ENCODE data around the gene FAM120AOS. TPM values are rescaled to one million over a fixed set of nuclear protein-coding genes. Genes with fewer than 3 reads are reported as not detected.

Gene FAM120AOS
- polyA plus RNA-seq, 1 of the 3 experiments (the other 2 are of a cell fraction) = 30.1 TPM

GRCh38 chr9:93461821-93462220 is 8.4 kb upstream of the FAM120AOS start (continued):
- TF ChIP-seq REST (IDR thresholded peaks at IDR 0.05; ENCODE audit: low read depth, low read length) = no peak
- TF ChIP-seq GABPA (IDR thresholded peaks at IDR 0.05; ENCODE audit: low read depth) = no peak
- TF ChIP-seq MAX (IDR thresholded peaks at IDR 0.05; ENCODE audit: low read depth) = no peak

- H3K9ac ChIP-seq = no peak overlapping the region
- 96% methylated on average over 1 of the region's 1 CpG for WGBS (ENCODE audit: low lambda C conversion rate)
- no peak overlapping the region for H3K4me3 ChIP-seq (ENCODE audit: low read depth in 2 of 2, low read length in 1 of 2)
- H3K9me2 ChIP-seq = no peaks in the 10 kb centered on the region
- H3K27ac ChIP-seq (ENCODE audit: low read depth in 2 of 2, low read length in 1 of 2) = no peak overlapping the region
- H3K4me2 ChIP-seq = no peak overlapping the region
- peaks cover 73% of the 10 kb centered on the region for H4K20me1 ChIP-seq (ENCODE audit: insufficient read depth)
- H3K4me1 ChIP-seq (ENCODE audit: control insufficient read depth in 1 of 2, insufficient read depth in 2 of 2, low read depth in 1 of 2, low read length in 1 of 2) = peaks cover 16 to 19% of the 10 kb centered on the region in 2 experiments; a peak in 3 of 4 replicates
- DNase-seq = no peak
- no peaks in the 10 kb centered on the region for H3K27me3 ChIP-seq (ENCODE audit: insufficient read depth)
- H3K79me2 ChIP-seq (ENCODE audit: insufficient read depth) = peaks cover 100% of the 10 kb centered on the region
- ChIA-PET CTCF (no interaction called here), POLR2A (no interaction called here)
- H2AFZ ChIP-seq (ENCODE audit: low read depth) = no peak overlapping the region
- no peaks in the 10 kb centered on the region for H3F3A ChIP-seq (replicated peaks; ENCODE audit: insufficient read depth)
- TF ChIP-seq FOXM1 (IDR thresholded peaks at IDR 0.05; ENCODE audit: low read depth) = no peak
- no peaks in the 10 kb centered on the region for H3K9me3 ChIP-seq
- peaks cover 0 to 3% of the 10 kb centered on the region in 2 experiments for H3K36me3 ChIP-seq (replicated peaks in 1 of 2; ENCODE audit: control insufficient read depth in 1 of 2, insufficient read depth in 2 of 2, low read length in 1 of 2)
These were observed 8.0 kb upstream of the FAM120AOS start for GRCh38 chr9:93461414-93461743.

- no peaks in the 10 kb centered on the region for H3K27me3 ChIP-seq (ENCODE audit: insufficient read depth)
- H3K4me2 ChIP-seq = no peak overlapping the region
- peaks cover 100% of the 10 kb centered on the region for H3K79me2 ChIP-seq (ENCODE audit: insufficient read depth)
- 0 out of 4 replicates have a peak overlapping the region, but pooled peaks of 1 of the 2 experiments have one; percentile 7 for H3K27ac ChIP-seq (ENCODE audit: low read depth in 2 of 2, low read length in 1 of 2)
- POLR2A ChIA-PET = no interaction called here
- CTCF ChIA-PET = no interaction called here
- no peaks in the 10 kb centered on the region for H3K9me2 ChIP-seq
- no peak for DNase-seq
- H3K9ac ChIP-seq = no peak overlapping the region
- no peaks in the 10 kb centered on the region for H3K9me3 ChIP-seq
- peaks cover 0 to 3% of the 10 kb centered on the region in 2 experiments for H3K36me3 ChIP-seq (replicated peaks in 1 of 2; ENCODE audit: control insufficient read depth in 1 of 2, insufficient read depth in 2 of 2, low read length in 1 of 2)
- no peaks in the 10 kb centered on the region for H3F3A ChIP-seq (replicated peaks; ENCODE audit: insufficient read depth)
- WGBS (ENCODE audit: low lambda C conversion rate) = 87% methylated on average over 3 of the region's 3 CpGs
- no peak overlapping the region for H2AFZ ChIP-seq (ENCODE audit: low read depth)
- TF ChIP-seq GATA2 (CRISPR knock-in tag; IDR thresholded peaks at IDR 0.05) = no peak
- peak; percentile 20; the same call in 1 of the 2 replicates for TF ChIP-seq TCF12 (IDR thresholded peaks at IDR 0.05)
- no peak for TF ChIP-seq MEF2A (IDR thresholded peaks at IDR 0.05; ENCODE audit: borderline replicate concordance, low read depth)
- H3K4me3 ChIP-seq (ENCODE audit: low read depth in 2 of 2, low read length in 1 of 2) = no peak overlapping the region
- peaks cover 15% of the 10 kb centered on the region in 2 experiments; a peak in 3 of 4 replicates for H3K4me1 ChIP-seq (ENCODE audit: control insufficient read depth in 1 of 2, insufficient read depth in 2 of 2, low read depth in 1 of 2, low read length in 1 of 2)
- H4K20me1 ChIP-seq (ENCODE audit: insufficient read depth) = peaks cover 77% of the 10 kb centered on the region
These were observed 7.5 kb upstream of the FAM120AOS start for GRCh38 chr9:93460689-93461413.
